ENCODE results near the gene NXPH1. TPM values are rescaled to one million over a fixed set of nuclear protein-coding genes. Genes with fewer than 3 reads are reported as not detected.

NXPH1 gene
- total and polyA plus RNA-seq, 9 of the 15 experiments (the other 6 are each of a cell fraction or from before 2014, with no cell fraction given), result 0.16 TPM; not detected in 8

GRCh38 chr7:8751557-8752231 is 318.3 kb downstream of the NXPH1 start (continued):
- TF ChIP-seq ZNF318 (IDR thresholded peaks at IDR 0.05; ENCODE audit: borderline replicate concordance in 1 of 2, low read depth in 1 of 2) (no peak), ZBTB43 (CRISPR knock-in tag; IDR thresholded peaks at IDR 0.05) (no peak), PTTG1 (tag; IDR thresholded peaks at IDR 0.05; ENCODE audit: low read depth) (no peak), GTF2E2 (tag; IDR thresholded peaks at IDR 0.05) (no peak), MBD1 (CRISPR knock-in tag; IDR thresholded peaks at IDR 0.05) (no peak), ETS1 (conservative IDR thresholded peaks at IDR 0.05; ENCODE audit: control insufficient read depth, low read depth, low read length) (no peak), HES1 (IDR thresholded peaks at IDR 0.05; ENCODE audit: low read depth) (no peak), NR0B1 (IDR thresholded peaks at IDR 0.05; ENCODE audit: partially characterized antibody) (no peak), ILF3 (IDR thresholded peaks at IDR 0.05; ENCODE audit: borderline replicate concordance) (no peak)
